A673 (cell line): ENCODE results near the gene CYTH2. TPM values are rescaled to one million over a fixed set of nuclear protein-coding genes. Genes with fewer than 3 reads are reported as not detected.

Source experiments
- BruUV-seq: library from RNA; stranded (reverse); fragments of 400-500 nt; replicated peaks from 2 replicates; lab custom pipeline; 2021; lab: Mats Ljungman, UMichigan
- CTCF ChIA-PET: fragments of 300-600 bp; sonication (Branson Sonifier 250); formaldehyde crosslinking; loops from one replicate; lab custom pipeline; 2022; ENCODE audit warnings: antibody characterized with exemption; lab: Charles Lee
- POLR2A ChIA-PET: fragments of 300-600 bp; sonication (Branson Sonifier 250); formaldehyde crosslinking; loops from one replicate; lab custom pipeline; 2022; ENCODE audit warnings: antibody characterized with exemption; ENCODE audit not compliant: low non-redundant PET; lab: Charles Lee
- DNase-seq: peaks from one replicate; pipeline ENCODE4 v3.0.0-alpha.2; 2015; ENCODE audit warnings: low spot score
- H3K27ac ChIP-seq: fragments of 200-600 bp; sonication (generic); 2 replicates; pipeline ENCODE4 v1.5.1; 2016; ENCODE audit warnings: mixed run types, low read depth, mild to moderate bottlenecking, mixed read lengths, antibody characterized with exemption, low read length; ENCODE audit not compliant: poor library complexity, severe bottlenecking
- H3K27me3 ChIP-seq: fragments of 200-600 bp; sonication (generic); replicated peaks from 2 replicates; pipeline ENCODE4 v1.6.1; 2017; ENCODE audit warnings: mixed run types, low read depth, mild to moderate bottlenecking, mixed read lengths, antibody characterized with exemption, low read length; ENCODE audit not compliant: insufficient read depth, poor library complexity
- H3K36me3 ChIP-seq: fragments of 200-600 bp; sonication (generic); 2 replicates; pipeline ENCODE4 v1.6.1; 2016; ENCODE audit warnings: mixed run types, mild to moderate bottlenecking, mixed read lengths, antibody characterized with exemption, low read length; ENCODE audit not compliant: insufficient read depth, poor library complexity, severe bottlenecking
- H3K4me1 ChIP-seq: fragments of 200-600 bp; sonication (generic); 2 replicates; pipeline ENCODE4 v1.6.1; 2017; ENCODE audit warnings: mixed run types, mild to moderate bottlenecking, mixed read lengths, antibody characterized with exemption, low read length; ENCODE audit not compliant: insufficient read depth, poor library complexity, severe bottlenecking
- H3K4me3 ChIP-seq: fragments of 200-600 bp; sonication (generic); 2 replicates; pipeline ENCODE4 v1.5.1; 2016; ENCODE audit warnings: low read depth, mixed run types, mild to moderate bottlenecking, mixed read lengths, low read length; ENCODE audit not compliant: poor library complexity, severe bottlenecking
- H3K9me3 ChIP-seq: fragments of 200-600 bp; sonication (generic); 2 replicates; pipeline ENCODE4 v1.6.1; 2016; ENCODE audit warnings: mixed run types, low read depth, mild to moderate bottlenecking, mixed read lengths, antibody characterized with exemption, low read length; ENCODE audit not compliant: poor library complexity, severe bottlenecking
- EZH2 ChIP-seq: fragments of 200-600 bp; sonication (generic); IDR thresholded peaks from 2 replicates; pipeline ENCODE4 v1.6.1; 2017; ENCODE audit warnings: borderline replicate concordance, low read depth, mild to moderate bottlenecking, mixed read lengths, antibody characterized with exemption, low read length; ENCODE audit not compliant: poor library complexity, severe bottlenecking
- intact Hi-C: fragments of 100-400 bp; cut with micrococcal nuclease; formaldehyde crosslinking; loops from one replicate; pipeline ENCODE4 v1.10.0; 2022; ENCODE audit not compliant: unreplicated experiment
- total RNA-seq: library from RNA; stranded (reverse); gene quantifications from 2 replicates; pipeline ENCODE4 v1.2.3, GENCODE V29; 2021
- TF ChIP-seq, protein P1 (sequence below): fragments of 300-800, 200-600 bp; sonication (generic); conservative IDR thresholded peaks from 2 replicates; pipeline ENCODE4 v1.5.1; 2017; ENCODE audit warnings: low read depth, mild to moderate bottlenecking, antibody characterized with exemption, low read length, moderate library complexity, mixed read lengths

CYTH2 gene
- total RNA-seq, 1 experiment from 2014 or later = 125 TPM

DNA sequence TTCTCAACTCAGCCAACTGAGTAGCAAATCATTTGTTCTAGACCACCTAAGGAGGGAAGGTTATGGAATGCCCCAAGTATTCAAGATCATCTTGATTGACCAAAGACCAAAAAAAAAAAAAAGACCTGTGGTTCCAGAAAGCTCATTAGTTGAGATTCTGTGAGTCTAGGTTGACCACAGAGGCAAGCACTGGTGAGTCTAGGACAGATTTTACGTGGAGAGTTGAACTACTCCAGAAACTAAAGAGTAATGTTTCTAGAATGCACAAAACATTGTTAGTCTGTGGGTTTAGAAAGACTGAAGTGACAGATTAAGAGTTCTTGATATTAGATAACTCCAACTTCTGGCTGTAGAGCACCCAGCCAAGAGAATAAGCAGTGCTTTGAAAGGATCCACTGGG lies 4.0 kb upstream of the CYTH2 start:
- intact Hi-C loops = no loop called here
- Histone ChIP-seq H3K27ac (peak overlapping the region; percentile 2), H3K36me3 (peaks cover 23% of the 10 kb centered on the region), H3K4me3 (no peak overlapping the region), H3K9me3 (no peaks in the 10 kb centered on the region), H3K27me3 (no peaks in the 10 kb centered on the region), H3K4me1 (peaks cover 15% of the 10 kb centered on the region)
- ChIA-PET POLR2A (interaction anchor here (0.6 kb wide), 1 partner anchor 166 kb away, joined by 6 read pairs; no protein-coding TSS in a partner anchor), CTCF (no interaction called here)
- TF ChIP-seq EZH2 = no peak
- BruUV-seq = no TSS peak
- no peak for DNase-seq

DNA sequence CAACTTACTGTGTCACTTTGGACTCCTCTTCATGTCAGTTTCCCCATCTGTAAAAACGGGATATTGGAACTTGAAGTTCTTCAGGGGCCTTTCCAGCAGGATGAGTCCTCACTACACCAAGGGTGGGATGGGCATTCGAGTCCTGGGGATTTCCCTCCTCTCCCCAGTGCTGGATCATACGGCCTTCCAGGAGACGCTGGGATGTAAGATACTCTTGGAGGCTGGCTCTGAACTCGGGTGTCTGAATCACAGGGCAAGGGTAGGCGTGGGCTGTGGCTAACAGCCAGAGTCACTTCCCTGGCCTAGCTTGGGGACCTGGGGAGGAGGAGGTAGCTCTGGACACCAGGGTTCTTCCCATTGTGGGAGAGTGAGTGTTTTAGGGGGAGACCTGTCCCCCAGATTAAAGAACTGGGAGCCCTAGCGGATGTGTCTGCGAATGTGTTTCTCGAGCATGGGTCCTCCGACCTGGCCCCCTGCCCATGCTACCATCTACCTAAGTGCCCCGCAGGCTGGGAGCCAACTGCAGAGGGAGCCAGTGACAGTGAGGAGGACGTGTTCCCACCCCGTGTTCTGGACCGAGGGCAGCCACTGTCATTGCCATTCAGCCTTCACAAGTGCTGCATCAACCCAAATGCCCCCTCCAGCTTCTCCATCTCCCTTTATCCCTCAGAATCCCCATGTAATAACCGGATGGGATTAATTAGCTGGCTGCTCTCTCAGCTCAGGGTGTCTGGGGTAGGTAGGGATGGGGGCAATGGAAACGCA lies 2.4 kb upstream of the CYTH2 start:
- no peak for DNase-seq
- H3K4me1 ChIP-seq = peaks cover 21% of the 10 kb centered on the region
- TF ChIP-seq EZH2 = no peak
- TF ChIP-seq, protein P1, sequence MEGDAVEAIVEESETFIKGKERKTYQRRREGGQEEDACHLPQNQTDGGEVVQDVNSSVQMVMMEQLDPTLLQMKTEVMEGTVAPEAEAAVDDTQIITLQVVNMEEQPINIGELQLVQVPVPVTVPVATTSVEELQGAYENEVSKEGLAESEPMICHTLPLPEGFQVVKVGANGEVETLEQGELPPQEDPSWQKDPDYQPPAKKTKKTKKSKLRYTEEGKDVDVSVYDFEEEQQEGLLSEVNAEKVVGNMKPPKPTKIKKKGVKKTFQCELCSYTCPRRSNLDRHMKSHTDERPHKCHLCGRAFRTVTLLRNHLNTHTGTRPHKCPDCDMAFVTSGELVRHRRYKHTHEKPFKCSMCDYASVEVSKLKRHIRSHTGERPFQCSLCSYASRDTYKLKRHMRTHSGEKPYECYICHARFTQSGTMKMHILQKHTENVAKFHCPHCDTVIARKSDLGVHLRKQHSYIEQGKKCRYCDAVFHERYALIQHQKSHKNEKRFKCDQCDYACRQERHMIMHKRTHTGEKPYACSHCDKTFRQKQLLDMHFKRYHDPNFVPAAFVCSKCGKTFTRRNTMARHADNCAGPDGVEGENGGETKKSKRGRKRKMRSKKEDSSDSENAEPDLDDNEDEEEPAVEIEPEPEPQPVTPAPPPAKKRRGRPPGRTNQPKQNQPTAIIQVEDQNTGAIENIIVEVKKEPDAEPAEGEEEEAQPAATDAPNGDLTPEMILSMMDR = no peak
- no peak overlapping the region for H3K4me3 ChIP-seq
- H3K27ac ChIP-seq = peak overlapping the region; percentile 23
- ChIA-PET CTCF (interaction anchor here (0.7 kb wide), 1 partner anchor 187 kb away, joined by 4 read pairs; no protein-coding TSS in a partner anchor), POLR2A (interaction anchor here (0.6 kb wide), 1 partner anchor 37 kb away, joined by 8 read pairs; no protein-coding TSS in a partner anchor)
- no TSS peak for BruUV-seq
- peaks cover 36% of the 10 kb centered on the region for H3K36me3 ChIP-seq
- no peaks in the 10 kb centered on the region for H3K27me3 ChIP-seq
- intact Hi-C loops = no loop called here
- no peaks in the 10 kb centered on the region for H3K9me3 ChIP-seq

DNA sequence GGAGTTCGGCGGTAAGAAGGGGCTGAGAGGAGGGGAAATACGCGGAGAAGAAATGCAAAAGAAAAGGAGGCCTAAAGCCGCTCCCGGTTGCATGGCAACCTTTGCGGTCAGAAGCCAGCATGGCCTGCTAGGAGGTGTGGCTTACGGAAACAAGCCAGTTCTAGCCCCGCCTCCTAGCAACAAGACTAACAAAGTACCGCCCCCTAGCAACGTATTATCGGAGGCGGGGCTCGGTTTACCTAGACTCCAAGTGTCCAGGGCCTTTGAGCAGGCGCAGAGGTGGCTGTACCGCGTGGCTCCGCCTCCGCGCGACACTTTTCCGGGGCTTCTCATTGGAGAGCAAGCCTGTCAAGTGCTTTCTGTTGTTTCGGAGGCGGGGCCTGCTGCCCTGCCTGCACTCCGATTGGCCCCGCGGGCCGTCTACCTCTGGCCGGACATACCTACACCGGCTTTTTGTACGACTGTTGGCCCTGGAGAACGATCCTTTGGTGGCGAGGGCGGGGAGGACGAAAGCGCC lies 339 bp upstream of the CYTH2 start:
- Histone ChIP-seq H3K4me3 (peak overlapping the region; percentile 87), H3K36me3 (peaks cover 46% of the 10 kb centered on the region), H3K27me3 (no peaks in the 10 kb centered on the region), H3K4me1 (peaks cover 21% of the 10 kb centered on the region), H3K27ac (peak overlapping the region; percentile 99), H3K9me3 (no peaks in the 10 kb centered on the region)
- intact Hi-C loops = no loop called here
- TF ChIP-seq EZH2 = no peak
- TF ChIP-seq, protein P1 = no peak
- ChIA-PET CTCF (no interaction called here), POLR2A (no interaction called here)
- peak; percentile 100 for DNase-seq
- BruUV-seq = no TSS peak
